Stimulated activated CD4-positive, alpha-beta T cell treated with anti-CD3 and anti-CD28 coated beads, Interleukin-4, amount 100 ng/mL, for 1 hour (primary cell): ENCODE results near the gene FBN3.
"Not testable (repeated sequence)": the region's sequence is repeated elsewhere in the genome, so short reads cannot be mapped to it uniquely, and the experiment has no call there.

ENCODE experiments used
- DNase-seq: peaks from one replicate; pipeline ENCODE4 v3.0.0-alpha.2; 2020

The FBN3 gene

DNA sequence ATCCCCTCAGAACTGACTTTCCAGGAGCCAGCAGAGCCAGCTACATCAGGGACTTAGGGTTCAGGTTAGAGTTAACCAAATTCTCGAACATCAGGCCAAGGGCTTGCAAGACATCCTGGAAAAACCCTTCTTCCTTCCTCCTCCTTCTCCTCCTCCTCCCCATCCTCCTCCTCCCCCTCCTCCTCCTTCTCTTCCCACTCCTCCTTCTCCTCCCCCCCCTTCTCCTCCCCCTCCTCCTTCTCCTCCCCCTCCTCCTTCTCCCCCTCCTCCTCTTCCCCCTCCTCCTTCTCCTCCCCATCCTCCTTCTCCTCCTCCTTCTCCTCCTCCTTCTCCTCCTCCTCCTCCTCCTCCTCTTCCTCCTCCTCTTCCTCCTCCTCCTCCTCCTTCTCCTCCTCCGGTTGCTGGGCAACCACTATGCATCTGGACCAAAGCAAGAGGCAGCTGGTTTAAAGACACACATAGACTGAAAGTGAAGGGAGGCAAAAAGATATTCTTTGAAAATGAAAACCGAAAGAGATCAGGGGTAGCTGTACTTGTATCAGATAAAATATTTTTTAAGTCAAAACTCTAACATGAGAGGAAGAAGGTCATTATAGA, 102.7 kb downstream of the FBN3 start:
- DNase-seq = no peak

DNA sequence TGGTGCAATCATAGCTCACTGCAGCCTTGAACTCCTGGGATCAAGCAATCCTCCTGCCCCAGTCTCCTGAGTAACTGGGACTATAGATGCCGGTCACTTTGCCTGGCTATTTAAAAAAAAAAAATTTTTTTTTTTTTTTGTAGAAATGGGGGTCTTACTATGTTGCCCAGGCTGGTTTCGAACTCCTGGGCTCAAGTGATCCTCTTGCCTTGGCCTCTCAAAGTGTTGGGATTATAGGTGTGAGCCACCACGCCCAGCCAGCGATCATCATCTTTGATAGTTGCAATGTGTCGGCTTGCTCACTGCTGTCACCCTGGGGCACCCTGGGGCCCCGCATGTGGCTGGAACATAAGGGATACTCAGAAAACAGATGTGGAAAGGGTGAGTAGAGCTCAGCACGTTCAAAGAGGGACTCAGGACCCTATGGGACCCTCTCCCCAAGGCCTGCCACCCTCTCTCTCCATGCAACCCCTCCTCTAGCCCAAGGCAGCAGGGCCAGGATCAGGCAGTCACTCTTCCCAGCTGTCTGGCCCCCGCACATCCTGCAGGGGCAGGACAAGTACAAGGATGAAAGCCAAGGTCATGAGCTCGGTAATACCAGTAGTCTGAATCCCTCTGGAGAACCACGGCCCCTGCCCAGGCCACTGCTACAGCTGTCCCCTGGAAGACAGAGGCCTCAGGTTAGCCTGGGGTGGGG, 103.4 kb downstream of the FBN3 start:
- DNase-seq = no peak

DNA sequence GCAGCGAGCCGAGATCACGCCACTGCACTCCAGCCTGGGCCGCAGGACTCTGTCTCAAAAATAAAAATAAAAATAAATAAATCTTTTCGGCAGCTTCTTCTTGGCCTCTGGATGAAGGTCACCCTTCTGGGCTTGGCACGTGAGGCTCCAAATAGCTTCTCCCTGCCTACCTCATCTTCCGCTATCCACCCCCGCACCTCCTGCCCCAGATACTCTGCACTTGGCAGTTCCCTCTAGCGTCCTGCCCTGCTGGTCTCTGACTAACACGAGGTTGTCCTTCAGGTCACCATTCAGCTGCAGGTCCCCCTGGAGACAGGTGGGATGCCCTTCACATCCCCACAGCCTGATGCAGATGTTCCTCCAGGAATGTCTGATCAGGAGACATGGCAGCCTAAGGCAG, 105.4 kb downstream of the FBN3 start:
- DNase-seq = no peak

DNA sequence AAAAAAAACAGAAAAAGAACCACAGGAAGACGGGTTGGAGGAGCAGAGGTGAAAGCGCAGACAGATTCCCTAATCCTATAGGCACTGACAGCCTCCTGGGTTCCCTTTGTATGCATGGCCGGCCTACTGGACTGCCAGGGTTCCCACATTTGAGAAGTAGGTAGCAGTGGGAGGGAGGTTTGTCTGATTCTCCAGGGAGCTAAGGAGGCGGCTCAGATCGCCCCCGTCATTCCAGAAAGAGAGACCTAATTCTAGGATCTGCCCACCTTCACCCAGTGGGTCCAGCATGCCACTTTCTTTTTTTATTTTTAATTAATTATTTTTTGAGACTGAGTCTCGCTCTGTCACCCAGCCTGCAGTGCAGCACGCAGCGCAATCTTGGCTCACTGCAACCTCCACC, 106.5 kb downstream of the FBN3 start:
- DNase-seq = no peak

DNA sequence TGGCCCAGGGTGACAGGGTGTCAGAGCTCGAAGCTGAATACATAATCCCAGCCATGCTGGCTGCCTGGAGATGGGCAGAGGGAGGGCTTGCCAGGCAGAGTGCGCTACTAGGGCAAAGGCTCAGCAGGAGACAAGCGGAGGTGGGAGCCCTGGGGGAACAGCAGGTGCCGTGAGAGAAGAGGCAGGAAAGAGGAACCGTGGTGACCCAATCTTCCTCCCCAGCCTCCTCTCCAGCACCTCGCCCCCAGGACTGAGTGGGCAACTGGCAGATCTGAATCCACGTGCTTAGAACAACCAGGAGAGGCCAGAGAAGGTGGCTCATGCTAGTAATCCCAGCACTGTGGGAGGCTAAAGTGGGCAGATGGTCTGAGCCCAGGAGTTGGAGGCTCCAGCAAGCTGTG, 107.9 kb downstream of the FBN3 start:
- DNase-seq = no peak

DNA sequence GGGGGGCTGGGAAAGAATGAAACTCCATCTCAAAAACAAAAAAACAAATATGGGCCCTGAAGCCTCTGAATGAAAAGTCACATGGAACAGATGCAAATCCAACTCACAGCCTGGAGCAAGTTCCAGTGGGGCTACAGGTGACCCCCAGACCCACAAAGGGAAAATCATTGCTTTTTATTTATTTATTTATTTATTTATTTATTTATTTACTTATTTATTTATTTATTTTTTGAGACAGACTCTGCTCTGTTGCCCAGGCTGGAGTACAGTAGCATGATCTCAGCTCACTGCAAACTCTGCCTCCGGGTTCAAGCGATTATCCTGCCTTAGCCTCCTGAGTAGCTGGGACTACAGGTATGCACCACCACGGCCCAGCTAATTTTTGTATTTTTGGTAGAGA, 110.2 kb downstream of the FBN3 start:
- DNase-seq = no peak

DNA sequence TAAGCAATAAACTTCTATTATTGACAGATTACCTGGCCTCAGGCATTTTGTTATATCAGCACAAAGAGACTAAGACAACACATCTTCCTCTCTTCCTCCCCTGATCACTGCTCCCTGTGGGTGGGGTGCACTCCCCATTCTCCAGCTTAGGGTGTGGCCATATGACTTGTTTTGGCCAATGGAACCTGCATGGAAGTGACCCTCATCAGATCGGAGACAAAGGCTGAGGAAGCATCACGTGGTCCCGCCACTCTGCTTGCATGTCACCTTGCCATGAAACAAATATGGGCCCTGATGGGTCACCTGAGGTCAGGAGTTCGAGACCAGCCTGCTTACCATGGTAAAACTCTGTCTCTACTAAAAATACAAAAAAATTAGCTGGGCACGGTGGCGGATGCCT, 110.6 kb downstream of the FBN3 start:
- no peak for DNase-seq

DNA sequence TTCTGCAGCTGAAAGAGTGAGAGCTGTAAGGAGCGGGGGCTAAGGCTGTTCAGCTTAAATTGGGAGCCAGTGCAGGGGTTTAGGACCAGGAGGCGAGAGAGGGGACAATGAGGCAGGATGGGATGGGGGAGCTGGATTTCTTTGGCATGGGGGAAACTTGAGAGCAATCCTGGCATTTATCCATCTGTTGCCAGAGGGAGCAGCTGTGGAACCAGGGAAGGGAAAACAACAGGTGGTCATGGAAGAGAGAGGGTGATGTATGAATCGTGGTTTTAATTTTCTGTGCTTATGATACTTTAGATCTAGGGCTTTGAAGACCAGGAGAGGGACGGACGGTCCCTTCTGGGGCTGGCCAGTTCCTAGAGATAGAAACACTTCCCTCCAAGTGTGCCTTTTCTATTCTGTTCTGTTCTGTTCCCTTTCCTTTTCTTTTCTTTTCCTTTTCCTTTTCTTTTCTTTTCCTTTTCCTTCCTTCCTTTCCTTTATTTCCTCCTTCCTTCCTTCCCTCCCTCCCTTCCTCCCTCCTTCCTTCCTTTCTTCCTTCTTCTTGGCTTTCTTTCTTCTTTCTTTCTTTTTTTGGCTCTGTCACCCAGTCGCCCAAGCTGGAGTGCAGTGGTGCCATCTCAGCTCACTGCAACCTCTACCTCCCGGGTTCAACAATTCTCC, 112.8 kb downstream of the FBN3 start:
- no peak for DNase-seq

DNA sequence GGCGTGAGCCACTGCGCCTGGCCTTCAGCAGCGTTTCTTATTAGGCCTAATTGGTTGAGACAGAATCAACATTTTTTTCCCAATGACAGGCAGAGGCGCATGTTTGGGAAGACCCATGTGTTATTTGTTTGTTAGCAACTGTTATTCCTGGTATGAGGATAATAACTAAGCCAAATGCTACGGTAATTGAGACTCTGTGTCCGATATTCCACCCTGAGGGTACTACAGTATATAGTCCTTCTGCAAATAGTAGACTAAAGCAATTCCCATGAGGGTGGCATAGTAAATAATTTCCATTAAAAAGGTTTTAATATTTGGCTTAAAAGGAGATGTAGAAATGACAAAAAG, 115.2 kb downstream of the FBN3 start:
- no peak for DNase-seq

DNA sequence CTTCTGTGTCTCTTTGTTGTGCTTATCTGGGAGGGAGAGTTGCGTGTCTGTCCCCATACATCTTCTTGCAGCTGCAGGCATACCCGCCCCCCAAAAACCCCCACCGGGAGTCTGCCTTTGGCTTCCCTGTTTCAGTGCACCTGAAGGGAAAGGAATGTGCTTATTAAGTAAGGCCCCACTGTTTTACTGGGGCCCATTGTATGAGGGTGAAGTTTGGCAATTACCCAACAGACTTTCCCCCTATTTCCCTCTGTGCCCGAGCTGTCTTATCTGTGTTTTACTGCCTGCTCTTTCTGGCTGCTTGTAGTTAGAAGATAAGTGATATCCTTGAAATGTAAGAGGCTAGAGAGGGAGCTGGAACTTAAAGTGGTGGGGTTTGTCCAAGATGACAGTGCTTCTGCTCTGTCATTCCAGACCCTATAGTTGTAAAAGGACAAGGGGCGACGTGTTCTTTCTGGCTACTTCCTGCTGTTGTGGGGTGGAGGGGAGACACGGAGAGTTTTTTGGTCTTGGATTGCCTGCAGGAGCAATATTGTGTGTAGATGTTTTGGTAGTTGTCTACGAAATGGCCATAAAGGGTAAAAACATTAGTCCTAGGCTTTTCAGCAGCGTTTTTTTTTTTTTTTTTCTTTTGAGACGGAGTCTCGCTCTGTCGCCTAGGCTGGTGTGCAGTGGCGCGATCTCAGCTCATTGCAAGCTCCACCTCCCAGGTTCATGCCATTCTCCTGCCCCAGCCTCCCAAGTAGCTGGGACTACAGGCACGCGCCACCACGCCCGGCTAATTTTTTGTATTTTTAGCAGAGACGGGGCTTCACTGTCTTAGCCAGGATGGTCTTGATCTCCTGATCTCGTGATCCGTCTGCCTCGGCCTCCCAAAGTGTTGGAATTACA, 115.9 kb downstream of the FBN3 start:
- DNase-seq = not testable (repeated sequence)

DNA sequence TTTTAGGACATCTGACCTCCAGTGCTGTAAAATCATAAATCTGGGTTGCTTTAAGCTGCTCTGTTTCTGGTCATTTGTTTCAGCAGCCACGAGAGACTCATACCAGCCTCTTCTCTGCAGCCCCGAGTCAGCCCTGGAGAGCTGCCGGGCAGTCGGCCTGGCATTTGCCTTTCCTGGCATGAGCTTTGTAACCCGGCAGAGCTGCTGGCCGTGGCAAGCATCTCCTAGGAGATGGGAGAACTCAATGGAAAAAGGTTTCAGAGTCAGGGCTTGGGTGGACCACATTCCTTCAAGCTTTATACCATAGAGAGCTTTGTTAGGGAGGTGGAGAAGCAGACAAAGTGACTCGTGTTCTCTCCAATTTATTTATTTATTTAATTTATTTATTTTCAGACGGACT, 118.4 kb downstream of the FBN3 start:
- DNase-seq = no peak

DNA sequence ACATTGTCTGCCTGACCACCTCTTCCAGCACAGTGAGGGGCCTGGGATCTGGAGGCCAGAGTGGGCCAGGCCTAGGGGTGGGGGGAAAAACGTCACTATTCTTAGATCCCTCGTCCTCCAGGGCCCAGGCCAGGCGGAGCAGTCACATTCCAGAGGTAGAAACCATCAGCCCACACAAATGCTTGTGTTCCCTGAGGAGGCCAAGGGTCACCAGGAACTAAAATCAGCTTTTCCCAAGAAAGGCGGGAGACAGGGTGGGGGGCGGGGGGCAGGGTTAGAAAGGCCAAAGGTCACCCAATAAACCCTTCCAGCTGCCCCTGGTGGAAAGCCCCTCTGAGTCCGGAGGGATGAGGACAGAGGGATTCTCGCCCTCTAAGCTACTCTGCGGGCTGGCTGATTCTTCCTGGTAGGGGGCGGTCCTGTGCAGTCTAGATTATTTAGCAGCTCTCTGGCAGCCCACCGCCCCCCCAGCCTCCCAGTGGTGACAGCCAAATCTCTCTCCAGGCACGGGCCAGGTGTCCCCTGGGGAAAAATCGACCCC, 120.4 kb downstream of the FBN3 start:
- no peak for DNase-seq

DNA sequence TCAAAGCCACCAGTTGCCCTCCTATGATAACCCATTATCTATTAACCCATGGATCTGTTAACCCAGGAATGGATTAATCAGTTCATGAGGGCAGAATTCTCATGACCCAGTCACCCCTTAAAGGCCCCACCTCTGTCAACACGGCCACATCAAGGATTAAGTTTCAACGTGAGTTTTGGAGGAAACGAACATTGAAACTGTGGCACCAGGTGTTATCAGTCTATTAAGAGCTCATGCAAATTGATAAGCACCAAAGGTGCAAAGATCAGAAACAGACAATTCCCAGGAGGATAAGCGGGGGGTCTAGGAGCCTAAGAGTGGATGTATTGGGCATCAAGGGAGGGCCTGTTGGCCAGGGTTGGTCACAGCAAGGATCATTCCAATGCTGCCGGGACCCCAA, 124.1 kb downstream of the FBN3 start:
- DNase-seq = no peak

DNA sequence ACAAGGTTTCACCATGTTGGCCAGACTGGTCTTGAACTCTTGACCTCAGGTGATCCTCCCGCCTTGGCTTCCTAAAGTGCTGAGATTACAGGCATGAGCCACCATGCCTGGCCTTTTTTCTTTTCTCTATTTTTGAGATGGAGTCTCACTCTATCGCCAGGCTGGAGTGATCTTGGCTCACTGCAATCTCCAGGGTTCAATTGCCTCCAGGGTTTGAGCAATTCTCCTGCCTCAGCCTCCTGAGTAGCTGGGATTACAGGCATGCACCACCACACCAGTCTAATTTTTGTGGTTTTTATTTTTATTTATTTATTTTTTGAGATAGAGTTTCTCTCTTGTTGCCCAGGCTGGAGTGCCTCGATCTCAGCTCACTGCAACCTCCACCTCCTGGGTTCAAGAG, 125.1 kb downstream of the FBN3 start:
- not testable (repeated sequence) for DNase-seq

DNA sequence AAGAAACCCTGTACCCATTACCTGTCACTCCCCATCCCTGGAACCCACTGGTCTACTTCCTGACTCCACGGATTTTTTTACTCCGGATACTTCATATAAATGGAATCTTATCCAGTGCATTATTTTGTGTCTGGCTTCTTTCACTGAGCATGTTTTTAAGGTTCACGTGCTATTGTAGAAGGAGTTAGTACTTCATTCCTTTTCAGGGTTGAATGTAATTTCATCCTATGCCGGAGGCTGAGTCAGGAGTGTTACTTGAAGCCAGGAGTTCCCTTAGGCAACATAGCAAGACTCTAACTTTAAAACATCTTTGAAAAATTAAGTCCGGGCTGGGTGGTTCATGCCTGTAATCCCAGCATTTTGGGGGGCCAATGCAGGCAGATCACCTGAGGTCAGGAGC, 126.0 kb downstream of the FBN3 start:
- no peak for DNase-seq

DNA sequence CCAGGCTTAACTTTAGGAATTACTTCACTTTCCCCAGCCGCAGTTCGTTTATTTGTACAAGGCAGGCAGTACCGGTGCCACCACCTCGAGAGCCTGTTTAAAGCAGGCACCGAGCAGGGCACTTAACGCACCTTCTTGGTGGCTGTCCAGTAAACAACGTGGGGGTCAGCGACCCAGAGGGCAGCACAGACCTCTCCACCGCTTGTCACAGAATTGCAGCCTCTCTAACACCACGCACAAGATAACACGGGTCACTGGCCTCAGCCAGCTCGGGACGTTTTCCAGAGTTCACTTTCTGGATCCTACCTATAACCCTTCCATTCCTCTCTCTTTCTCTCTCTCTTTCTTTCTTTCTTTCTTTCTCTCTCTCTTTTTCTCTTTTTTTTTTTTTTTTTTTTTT, 127.1 kb downstream of the FBN3 start:
- no peak for DNase-seq

DNA sequence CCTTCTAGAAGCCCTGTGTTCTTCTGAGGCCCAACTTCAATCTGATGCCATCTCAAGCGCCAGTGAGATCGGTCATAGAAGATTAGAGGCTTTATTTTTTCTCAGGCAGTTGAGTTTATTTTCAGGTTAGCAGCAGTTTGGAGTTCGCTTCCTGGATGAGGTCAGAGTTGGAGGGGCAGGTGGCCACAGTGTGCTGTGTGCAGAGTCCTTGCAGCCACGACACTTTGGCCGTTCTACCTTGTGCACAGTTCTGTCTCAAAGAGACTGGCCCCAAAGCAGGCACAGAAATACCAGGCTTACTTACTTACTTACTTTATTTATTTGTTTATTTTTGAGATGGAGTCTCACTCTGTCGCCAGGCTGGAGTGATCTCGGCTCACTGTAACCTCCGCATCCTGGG, 128.0 kb downstream of the FBN3 start:
- no peak for DNase-seq

DNA sequence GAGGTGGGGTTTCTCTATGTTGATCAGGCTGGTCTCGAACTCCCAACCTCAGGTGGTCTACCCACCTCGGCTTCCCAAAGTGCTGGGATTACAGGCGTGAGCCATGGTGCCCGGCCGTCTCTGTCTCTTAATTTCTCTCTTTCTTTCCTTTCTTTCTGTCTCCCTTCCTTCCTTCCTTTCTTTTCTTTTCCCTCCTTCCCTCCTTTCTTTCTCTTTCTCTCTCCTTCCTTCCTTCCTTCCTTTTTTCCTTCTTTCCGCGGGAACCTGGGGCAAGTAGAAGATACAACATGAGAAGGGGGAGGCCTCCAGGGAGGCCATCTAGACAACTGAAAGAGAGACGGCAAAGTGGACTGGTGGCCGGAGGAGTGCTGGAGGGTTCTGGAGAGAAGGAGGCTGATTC, 128.7 kb downstream of the FBN3 start:
- DNase-seq = no peak

DNA sequence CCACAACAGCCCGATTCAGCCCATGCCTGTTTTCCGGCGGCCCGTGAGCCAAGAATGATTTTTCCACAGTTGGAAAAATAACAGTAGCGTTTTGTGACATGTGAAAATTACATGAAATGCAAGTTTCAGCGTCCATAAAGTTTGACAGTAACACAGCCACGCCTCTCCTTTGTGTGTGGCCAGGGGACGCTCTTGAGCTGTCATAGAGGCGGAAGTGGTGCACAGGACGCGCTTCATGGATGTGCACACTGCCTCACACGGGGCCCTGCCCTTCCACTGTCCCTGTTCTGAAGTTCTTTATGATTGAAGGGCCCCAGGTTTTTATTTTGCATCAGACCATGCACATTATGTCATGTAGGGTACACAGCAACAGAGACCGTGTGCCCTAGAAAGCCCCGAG, 131.6 kb downstream of the FBN3 start:
- DNase-seq = peak; percentile 22
